Activated CD4-positive, CD25-positive, alpha-beta regulatory T cell treated with anti-CD3 and anti-CD28 coated beads, Interleukin-2, amount 50 U/mL, for 24 hours (primary cell): Measurements from ENCODE around the gene ZNF570.
A peak's percentile ranks its signal among the peaks of the same experiment; 100 is the strongest.

ENCODE experiments used
- ATAC-seq, 2 donors: fragments of 150-1000 bp; cut with Tn5 transposase; one replicate each; pipeline ENCODE4 v1.10.0; 2021; ENCODE audit warnings: mild to moderate bottlenecking in 1 of 2, moderate library complexity in 1 of 2

Gene ZNF570

DNA sequence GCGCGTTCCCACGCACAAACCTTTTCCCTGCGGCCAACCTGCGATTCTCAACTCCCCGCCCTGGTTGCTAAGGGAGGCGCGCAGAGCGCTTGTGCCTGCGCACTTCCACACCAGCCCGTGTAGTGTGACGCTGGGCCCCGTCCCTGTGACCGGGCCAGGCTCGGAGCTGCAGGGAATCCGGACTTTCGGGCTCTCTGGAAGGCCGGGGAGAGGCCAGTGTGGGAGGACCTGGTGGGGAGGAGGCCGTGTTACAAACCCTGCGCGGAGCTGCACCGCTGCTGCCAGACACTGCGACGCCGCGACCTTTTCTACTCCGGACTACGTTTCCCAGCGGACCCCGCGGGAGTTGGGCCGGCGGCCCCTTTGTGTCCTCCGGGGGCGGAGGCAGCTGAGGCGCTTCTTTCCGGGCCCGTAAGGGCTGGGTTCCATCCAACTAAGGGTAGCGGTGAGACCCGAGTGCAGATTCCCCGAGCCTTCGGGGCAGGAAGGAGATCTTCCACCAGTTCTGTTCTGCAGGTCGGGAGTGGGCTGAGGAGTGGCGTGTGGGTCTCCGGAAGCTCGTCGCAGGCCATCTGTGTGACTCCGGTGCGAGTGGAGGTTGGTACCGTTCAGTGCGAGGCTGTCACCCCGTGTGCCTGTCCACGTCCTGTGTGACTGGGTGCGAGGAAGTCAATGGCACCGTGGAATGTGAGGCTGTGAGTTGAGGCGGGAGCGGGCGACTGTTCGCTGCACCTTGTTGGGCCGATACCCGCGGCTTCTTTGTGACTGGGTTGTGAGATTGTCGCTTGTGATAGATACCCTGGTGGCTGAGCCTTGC is at the start of gene ZNF570:
Gene ZNF570 (plus strand): TSS at position 396 of the 817 bp plus-strand sequence. CDS start 999 bp downstream, outside the sequence.
- ATAC-seq: peak; percentile 75 to 78

DNA sequence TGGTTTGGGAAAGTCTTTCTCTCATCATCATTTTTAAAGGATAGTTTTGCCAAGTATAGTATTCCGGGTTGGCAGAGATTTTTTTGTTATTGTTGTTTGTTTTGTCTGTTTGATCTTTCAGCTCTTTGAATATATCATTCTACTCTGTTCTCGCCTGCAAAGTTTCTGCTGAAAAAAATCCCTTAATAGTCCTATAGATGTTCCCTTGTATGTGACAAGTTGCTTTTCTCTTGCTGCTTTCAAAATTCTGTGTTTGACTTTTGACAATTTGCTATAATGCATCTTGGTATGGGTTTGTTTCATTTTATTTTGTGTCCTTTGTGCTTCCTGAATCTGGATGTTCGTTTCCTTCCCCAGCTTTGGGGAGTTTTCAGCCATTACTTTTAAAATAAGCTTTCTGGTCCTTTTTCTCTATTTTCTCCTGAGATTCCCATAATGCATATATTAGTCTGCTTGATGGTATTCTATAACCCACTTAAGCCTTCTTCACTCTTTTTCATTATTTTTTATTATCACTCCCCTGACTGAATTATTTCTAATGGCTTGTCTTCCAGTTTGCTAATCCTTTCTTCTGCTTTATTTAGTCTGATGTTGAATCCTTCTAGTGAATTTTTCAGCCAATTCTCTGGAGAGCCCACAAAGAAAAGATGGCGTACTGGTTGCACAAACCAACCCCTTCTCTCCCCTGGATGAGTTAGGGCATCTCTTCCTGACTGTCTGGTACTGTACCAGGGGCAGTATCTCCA is 16.5 kb upstream of the ZNF570 start:
- no peak for ATAC-seq

DNA sequence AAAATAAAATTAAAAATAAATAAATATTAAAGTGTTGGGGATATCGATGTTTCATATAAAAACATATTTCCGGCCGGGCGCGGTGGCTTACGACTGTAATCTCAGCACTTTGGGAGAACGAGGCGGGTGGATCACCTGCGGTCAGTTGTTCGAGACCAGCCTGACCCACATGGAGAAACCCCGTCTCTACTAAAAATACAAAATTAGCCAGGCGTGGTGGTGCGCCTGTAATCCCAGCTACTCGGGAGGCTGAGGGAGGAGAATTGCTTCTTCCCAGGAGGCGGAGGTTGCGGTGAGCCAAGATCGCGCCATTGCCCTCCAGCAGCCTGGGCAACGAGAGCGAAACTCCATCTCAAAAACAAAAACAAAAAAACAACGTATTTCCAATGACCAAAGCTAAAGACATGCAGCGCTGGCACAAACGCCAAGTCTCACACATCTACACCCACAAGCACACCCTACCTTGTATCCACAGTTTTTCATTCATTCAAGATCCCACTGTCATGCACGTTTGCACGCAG is 2.8 kb upstream of the ZNF570 start:
- ATAC-seq: no peak

- peak; percentile 71 to 73 for ATAC-seq
Observed at GRCh38 chr19:37466798-37467607, 2.2 kb upstream of the ZNF570 start, which contains the start of gene ZNF569. Gene ZNF569 (minus strand): TSS chr19:37467444. CDS start chr19:37444921, 22,523 bp downstream.

- ATAC-seq: no peak
Observed at GRCh38 chr19:37467608-37468090, 1.5 kb upstream of the ZNF570 start.

- ATAC-seq: no peak
Observed at GRCh38 chr19:37470216-37470615, 1.1 kb downstream of the ZNF570 start.

DNA sequence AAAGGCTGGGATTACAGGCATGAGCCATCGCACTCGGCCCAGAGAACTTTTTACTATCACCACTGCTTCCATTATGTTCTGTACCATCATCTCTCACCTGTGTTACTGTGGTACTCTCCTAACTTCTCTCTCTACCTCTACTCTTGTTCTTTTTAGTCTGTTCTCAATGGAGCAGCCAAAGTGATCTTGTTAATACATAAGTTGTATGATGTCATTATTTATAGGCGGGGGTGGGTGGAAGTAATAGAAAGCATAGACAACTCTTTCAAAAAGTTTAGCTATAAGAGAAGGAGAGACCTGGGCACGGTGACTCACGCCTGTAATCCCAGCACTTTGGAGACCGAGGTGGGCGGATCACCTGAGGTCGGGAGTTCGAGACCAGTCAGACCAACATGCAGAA is 3.0 kb downstream of the ZNF570 start:
- ATAC-seq: no peak

DNA sequence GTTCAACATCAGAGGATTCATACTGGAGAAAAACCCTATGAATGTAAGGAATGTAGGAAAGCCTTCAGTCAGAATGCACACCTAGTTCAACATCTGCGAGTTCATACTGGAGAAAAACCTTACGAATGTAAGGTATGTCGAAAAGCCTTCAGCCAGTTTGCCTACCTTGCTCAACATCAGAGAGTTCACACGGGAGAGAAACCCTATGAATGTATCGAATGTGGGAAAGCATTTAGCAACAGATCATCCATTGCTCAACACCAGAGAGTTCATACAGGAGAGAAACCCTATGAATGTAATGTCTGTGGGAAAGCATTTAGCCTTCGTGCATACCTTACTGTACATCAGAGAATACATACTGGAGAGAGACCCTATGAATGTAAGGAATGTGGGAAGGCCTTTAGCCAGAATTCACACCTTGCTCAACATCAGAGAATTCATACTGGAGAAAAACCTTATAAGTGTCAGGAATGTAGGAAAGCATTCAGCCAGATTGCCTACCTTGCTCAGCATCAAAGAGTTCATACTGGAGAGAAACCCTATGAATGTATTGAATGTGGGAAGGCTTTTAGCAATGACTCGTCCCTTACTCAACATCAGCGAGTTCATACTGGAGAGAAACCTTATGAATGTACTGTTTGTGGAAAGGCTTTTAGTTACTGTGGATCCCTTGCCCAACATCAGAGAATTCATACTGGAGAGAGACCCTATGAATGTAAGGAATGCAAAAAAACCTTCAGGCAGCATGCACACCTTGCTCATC is 15.4 kb downstream of the ZNF570 start:
- no peak for ATAC-seq

GRCh38 chr19:37492213-37492612 is 23.1 kb downstream of the ZNF570 start:
- no peak for ATAC-seq

DNA sequence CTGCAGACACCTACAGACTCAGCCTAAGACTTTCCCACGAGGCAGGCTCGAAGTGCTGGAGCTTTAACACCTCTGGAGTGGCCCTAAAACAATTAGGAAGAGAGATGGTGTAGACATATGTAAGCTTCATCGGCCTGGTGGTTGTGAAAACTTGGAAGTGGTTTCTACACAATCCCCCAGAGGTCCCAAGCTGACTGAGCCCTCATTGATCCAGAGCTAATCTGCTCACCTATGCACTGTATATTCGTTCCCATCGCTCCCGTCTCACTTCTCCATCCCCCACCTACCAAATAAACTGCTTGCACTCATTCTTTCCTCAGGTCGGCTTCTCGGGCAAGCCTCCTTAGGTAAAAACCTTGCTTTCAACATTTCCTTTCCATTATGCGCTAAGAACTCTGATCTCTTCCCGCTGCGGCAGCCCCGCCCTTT is 36.8 kb downstream of the ZNF570 start:
- peak; percentile 2 to 7 for ATAC-seq

DNA sequence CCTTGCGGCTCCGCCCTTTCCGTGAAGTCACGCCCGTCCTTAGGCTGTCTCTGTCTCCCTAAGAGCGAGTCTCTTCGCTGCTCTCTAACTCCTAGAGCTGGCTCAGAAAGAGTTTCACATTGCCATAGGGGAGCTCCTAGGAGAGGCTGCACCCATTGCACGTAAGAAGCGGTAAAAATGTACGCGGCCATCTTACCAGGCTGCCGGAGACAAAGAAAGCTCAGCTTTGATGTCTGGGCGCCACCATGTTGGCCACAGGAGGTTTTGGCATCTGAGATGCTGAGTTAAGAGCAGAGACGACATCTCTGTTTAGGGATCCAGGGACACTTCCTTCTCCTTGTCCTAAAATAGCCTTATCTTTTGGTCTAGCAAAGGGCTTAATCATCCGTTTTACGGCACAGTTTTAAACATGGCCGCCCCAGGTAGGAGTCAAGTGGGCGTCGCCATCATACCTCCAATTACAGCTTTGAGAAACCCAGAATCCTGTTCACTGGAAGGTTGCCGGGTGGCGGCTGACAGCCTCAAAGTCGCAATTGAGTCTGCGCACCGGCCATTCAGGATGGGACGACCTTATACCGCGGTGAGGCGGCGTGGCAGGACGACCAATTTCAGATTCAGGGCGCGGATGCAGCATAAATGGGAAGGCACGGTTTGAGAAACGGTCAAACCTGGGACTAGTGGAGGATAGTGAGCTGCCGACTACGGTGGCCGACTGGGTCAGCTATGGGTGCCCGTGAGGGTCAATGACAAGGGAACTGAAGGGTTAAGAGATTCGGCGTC is 37.4 kb downstream of the ZNF570 start, which contains the start of gene ZNF793:
Gene ZNF793 (plus strand): TSS at position 553 of the 780 bp plus-strand sequence. CDS start 16,501 bp downstream, outside the sequence.
- peak; percentile 88 to 90 for ATAC-seq

DNA sequence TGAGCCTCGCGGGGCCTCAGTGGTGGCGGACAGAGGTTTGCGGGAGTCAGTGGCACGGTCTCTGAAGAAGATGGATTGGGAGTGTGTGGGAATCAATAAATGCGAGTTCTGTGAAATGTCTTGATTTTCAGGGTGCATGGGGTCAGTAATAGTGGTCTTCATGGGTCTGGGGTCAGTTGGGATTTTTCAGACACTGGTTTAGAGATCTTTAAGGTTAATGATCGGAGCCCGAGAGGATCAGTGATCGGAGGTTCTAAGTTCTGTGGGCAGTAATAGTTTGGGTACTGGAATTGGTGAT is 38.0 kb downstream of the ZNF570 start:
- ATAC-seq: no peak

DNA sequence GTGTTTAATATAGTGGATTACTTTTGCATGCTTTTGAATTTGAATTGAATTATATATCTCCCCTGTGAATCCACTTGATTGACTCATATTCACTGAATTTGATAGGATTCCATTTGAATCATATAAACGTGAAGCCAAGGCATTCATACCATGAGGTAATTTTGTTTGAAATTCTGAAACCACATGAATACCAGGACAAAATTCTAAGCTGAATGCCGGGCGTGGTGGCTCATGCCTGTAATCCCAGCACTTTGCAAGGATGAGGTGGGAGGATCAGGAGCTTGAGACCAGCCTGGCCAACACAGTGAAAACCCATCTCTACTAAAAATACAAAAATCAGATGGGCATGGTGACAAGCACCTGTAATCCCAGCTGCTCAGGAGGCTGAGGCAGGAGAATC is 42.0 kb downstream of the ZNF570 start:
- no peak for ATAC-seq

DNA sequence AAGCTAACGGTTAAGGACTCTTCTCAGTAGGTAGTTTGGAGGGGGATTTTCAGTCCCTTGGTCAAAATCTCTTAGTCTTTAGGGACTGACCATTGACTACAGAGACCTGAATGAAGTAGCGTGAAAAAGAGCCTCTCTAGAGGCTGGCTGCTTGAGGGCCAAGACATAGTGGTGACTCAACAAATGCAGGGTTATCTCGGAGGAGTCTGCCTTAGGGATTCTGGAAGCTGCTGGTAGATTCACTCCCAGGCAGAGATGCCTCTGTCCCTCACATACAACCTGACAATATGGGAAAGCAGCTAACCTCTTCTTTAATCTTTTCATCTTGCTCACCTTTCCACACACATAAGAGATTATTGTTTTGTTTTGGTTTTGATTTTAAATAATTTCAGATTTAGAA is 42.7 kb downstream of the ZNF570 start:
- no peak for ATAC-seq

DNA sequence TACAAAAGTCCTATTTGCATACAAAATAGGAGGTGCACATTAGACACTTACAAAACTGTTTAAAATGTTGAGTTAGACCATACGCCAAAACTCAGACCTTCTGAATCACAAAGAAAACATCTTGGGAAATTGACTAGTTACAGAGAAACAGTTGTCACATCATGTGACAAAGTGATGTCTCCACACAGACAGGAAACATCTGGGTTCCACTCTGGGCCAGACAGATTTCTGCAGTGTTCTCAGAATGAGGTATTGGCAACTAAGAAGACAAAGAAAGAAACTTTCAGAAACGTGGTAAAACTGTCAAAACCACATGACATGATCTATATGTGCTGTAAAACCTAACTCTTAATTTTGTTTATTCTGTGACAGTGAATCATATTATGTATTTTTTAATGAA is 44.2 kb downstream of the ZNF570 start:
- ATAC-seq: no peak

- peak in 1 of 2 donors; percentile 30 for ATAC-seq
Observed at GRCh38 chr19:37519890-37520289, 50.7 kb downstream of the ZNF570 start.

GRCh38 chr19:37537391-37537947 is 68.3 kb downstream of the ZNF570 start:
- ATAC-seq: no peak
